ENCODE data around the gene RBFOX1.

The RBFOX1 gene

GRCh38 chr16:7334801-7335560 lies 2.3 kb downstream of the RBFOX1 start:
- no peak for DNase-seq (ENCODE audit: low read depth)

DNA sequence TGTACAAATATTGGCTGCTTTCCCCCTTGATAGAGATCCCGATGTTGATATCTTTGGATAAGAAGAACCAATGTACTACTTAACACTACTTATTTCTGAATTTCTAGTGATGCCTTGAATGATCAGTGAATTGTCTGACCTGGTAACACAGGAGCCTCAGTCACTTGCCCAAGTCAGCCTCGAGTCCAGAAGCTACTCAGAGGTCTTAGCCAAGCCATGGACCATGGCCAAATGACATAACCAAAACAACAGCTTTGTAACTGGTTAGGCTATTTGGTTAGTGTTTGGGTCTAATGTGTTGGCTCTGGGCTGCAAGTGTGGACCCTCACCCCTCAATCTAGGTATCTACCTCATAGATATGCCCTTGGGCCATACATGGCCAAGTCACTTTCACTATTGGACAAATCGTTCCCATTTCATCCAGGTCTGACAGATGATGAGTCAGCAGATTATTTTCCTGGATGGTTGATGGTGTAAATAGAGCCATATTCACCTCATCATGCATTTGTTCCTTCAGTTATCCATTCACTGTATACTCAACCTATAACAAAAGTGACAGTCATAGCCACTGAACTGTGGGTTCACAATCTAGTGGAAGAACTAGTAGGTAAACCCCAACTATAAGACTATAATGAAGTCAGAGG lies 3.5 kb downstream of the RBFOX1 start:
- no peak for DNase-seq (ENCODE audit: low read depth)

GRCh38 chr16:7336742-7337141 lies 4.1 kb downstream of the RBFOX1 start:
- no peak for DNase-seq (ENCODE audit: low read depth)

GRCh38 chr16:7338826-7339225 lies 6.2 kb downstream of the RBFOX1 start:
- DNase-seq (ENCODE audit: low read depth), result no peak

- no peak for DNase-seq (ENCODE audit: low read depth)
Observed at GRCh38 chr16:7339700-7340099, 7.1 kb downstream of the RBFOX1 start.

DNA sequence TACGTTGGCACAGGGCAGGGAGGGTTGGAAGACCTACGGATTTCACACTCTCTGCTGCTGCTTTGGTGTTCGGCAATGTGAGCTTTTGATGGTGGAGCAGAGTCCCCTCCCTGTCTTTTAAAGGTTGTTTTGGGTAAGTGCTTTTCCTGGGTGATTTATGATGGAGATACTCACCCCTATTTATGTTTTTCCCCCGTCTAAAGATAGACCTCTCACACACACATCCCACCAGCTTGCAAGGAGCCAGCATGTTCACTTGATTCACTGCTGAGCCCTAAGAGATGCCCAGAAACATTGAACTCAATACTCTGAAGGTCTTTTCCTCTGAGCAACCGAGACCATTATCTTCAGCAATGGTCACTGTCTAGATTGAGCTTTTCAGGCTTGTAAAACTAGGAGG lies 8.3 kb downstream of the RBFOX1 start:
- DNase-seq (ENCODE audit: low read depth), result no peak

GRCh38 chr16:7342598-7342997 lies 10.0 kb downstream of the RBFOX1 start:
- DNase-seq (ENCODE audit: low read depth), result no peak

GRCh38 chr16:7343243-7343642 lies 10.6 kb downstream of the RBFOX1 start:
- DNase-seq (ENCODE audit: low read depth), result no peak

- DNase-seq (ENCODE audit: low read depth), result no peak
Observed at GRCh38 chr16:7344830-7345780, 12.5 kb downstream of the RBFOX1 start.

DNA sequence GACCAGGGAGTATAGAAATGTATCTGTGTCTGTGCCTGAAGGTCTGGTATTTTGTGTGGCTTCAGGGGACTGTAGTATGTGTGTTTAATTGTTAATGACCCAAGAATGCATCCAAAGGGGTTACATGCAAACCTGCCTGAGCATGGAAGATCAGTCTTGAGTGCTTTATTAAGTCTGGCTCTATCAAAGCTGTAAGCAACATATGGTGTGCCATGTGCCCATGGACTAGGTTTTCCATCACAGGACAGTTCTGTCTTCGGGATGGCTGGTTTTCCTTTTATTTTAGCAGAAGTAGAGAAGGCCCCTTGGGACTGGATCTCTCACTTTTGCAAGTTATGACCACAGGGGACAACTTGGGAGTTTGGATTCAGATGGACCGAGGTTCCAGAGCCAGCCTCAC lies 18.2 kb downstream of the RBFOX1 start:
- no peak for DNase-seq (ENCODE audit: low read depth)

DNA sequence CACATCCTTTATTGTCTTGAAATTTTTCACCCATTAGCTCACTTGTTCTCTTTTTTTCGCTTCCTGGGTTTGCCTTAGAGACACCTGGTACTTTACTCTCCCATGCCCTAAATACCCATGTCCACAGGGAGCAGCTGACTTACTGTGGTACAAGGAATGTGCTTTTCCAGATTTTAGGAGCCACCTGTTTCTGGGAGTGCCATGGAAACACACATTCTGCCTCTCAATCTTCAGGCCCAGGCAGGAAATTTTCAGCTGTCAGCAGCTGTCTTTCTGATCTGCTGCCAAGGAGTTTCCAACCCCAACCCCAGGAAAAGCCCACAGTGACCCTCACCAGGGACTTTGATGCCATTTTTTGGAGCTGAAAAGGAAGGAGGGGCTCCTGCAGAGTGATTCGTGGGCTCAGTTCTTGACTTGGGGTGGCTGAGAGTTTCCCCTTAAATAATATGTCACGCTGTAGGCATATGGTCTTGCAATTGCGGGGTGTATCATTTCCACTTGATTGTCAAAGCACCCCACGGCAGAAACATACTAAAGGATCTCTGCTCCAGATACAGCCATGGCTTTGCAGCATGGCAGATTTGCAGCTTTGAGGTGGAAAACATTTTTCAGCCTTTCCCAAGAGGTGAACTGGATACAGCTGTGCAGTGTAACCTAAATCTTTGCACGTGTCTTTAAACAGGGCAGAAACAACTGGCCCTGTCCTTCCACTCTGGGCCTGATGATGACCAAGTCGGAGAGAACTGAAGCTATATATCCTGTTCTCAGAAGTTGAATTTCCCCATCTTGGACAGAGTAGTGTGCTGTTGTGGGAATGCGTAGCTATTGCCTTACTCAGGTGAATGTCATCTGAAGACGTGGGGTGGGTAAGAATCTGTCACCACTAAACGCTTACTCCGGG lies 19.2 kb downstream of the RBFOX1 start:
- DNase-seq (ENCODE audit: low read depth), result no peak

GRCh38 chr16:7355758-7356157 lies 23.1 kb downstream of the RBFOX1 start:
- no peak for DNase-seq (ENCODE audit: low read depth)

DNA sequence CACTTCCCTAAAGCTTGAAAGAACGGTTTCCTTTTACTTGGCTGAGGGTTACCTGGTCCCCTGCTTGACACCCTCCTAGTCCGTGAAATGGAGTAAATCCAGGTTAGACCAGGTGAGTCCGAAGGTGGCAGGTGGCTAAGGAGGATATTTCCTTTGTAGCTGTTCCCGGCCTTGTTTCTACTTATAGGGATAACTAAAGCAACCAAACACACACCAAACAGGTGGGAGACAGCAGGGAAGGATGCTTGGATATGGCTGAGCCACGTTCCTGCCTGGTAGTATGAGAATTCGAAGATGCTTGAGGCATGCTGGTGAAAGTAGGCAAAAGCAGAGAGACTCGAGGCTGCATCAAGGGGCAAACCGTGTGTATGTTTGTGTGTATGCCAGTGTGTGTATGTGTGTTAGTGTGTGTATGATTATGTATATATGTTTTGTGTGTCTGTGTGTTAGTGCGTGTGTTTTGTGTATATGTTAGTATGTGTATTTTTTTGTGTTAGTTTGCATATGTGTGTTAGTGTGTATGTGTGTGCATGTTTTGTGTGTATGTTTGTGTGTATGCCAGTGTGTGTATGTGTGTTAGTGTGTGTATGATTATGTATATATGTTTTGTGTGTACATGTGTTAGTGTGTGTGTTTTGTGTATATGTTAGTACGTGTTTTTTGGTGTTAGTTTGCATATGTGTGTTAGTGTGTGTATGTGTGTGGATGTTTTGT lies 28.9 kb downstream of the RBFOX1 start:
- DNase-seq (ENCODE audit: low read depth), result no peak

DNA sequence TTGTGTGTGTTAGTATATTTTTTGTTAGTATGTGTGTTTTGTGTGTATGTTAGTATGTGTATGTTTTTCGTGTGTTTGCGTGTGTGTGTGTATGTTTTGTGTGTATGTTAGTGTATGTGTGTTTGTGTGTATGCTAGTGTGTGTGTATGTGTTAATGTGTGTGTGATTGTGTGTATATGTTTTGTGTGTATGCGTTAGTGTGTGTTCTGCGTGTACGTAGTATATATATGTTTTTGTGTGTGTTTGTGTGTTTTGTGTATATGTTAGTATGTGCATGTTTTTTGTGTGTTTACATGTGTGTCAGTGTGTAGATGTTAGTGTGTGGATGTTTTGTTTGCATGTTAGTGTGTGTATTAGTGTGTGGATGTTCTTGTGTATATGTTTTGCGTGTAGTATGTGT lies 29.6 kb downstream of the RBFOX1 start:
- no peak for DNase-seq (ENCODE audit: low read depth)

- no peak for DNase-seq (ENCODE audit: low read depth)
Observed at GRCh38 chr16:7363422-7364417, 31.1 kb downstream of the RBFOX1 start.

DNA sequence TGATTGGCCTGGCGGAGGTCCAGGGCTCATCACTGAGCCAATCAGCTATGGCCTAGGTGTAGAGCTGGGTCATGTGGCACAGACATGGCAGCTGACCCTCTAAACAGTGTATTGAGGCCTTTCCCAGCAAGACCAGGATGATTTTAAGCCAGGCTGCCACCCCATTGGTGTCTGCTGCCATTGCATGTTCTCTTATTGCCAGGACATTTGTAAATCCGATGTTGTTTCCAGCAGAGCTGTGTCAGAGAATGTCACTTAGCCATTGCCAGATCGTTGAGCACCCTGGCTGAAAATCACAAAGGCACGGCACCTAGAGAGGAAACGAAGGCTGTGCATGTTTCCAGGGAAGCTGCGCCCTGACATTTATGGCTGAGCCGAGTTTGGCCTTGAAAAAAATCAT lies 33.4 kb downstream of the RBFOX1 start:
- no peak for DNase-seq (ENCODE audit: low read depth)

GRCh38 chr16:7366993-7367880 lies 34.6 kb downstream of the RBFOX1 start:
- DNase-seq (ENCODE audit: low read depth), result no peak

- no peak for DNase-seq (ENCODE audit: low read depth)
Observed at GRCh38 chr16:7369204-7369603, 36.6 kb downstream of the RBFOX1 start.

GRCh38 chr16:7372095-7372494 lies 39.5 kb downstream of the RBFOX1 start:
- DNase-seq (ENCODE audit: low read depth), result no peak
